Endothelial cell of umbilical vein (primary cell): ENCODE data around the gene OPCML. TPM values are rescaled to one million over a fixed set of nuclear protein-coding genes. Genes with fewer than 3 reads are reported as not detected.

Experiments
- BruUV-seq: library from RNA; stranded (reverse); fragments of 400-500 nt; replicated peaks from 2 replicates; lab custom pipeline; 2021; lab: Mats Ljungman, UMichigan
- CTCF ChIA-PET: fragments of 300-600, 350-600 bp; sonication (Branson Sonifier 250); formaldehyde crosslinking; loops from one replicate; lab custom pipeline; 2021; ENCODE audit warnings: antibody characterized with exemption, inconsistent platforms; lab: Charles Lee
- POLR2A ChIA-PET: fragments of 300-600, 350-600 bp; sonication (Branson Sonifier 250); formaldehyde crosslinking; loops from one replicate; lab custom pipeline; 2021; ENCODE audit warnings: antibody characterized with exemption, inconsistent platforms; lab: Charles Lee
- DNase-seq: peaks from one replicate; pipeline ENCODE4 v3.0.0-alpha.2; 2011; ENCODE audit warnings: low read depth, low spot score
- FAIRE-seq: peaks from 2 replicates; lab custom pipeline; 2011; peaks lifted over from hg19 to GRCh38; lab: Jason Lieb, UNC
- H2AFZ ChIP-seq: 2 replicates; pipeline ENCODE4 v1.6.0; 2012; ENCODE audit warnings: low read depth, low read length, control low read depth, inconsistent platforms
- H3K27ac ChIP-seq: 2 replicates; pipeline ENCODE4 v1.5.1; 2011; ENCODE audit warnings: low read depth, mild to moderate bottlenecking, control low read depth, low read length, moderate library complexity; ENCODE audit not compliant: insufficient read depth
- H3K27me3 ChIP-seq, 2 experiments: 2 replicates each; pipeline versions ENCODE4 v1.6.0 to v1.6.1; 2011; ENCODE audit warnings: low read length in 2 of 2, mixed read lengths in 1 of 2; ENCODE audit not compliant: control insufficient read depth in 2 of 2, insufficient read depth in 2 of 2
- H3K36me3 ChIP-seq, 2 experiments: 2 replicates in 1 of 2; 3 replicates in 1 of 2; pipeline ENCODE4 v1.5.1; 2011; ENCODE audit warnings: low read length in 2 of 2, mild to moderate bottlenecking in 1 of 2, moderate library complexity in 1 of 2; ENCODE audit not compliant: control insufficient read depth in 2 of 2, insufficient read depth in 2 of 2; ENCODE audit errors: extremely low read depth in 1 of 2
- H3K4me1 ChIP-seq: 3 replicates; pipeline ENCODE4 v1.5.1; 2011; ENCODE audit warnings: mild to moderate bottlenecking, low read length; ENCODE audit not compliant: control insufficient read depth, insufficient read depth; ENCODE audit errors: extremely low read depth
- H3K4me2 ChIP-seq: 2 replicates; pipeline ENCODE4 v1.6.1; 2011; ENCODE audit warnings: low read length, control low read depth, mixed read lengths; ENCODE audit not compliant: insufficient read depth
- H3K4me3 ChIP-seq, 3 experiments: fragments of 200-600 bp in 1 of 3; sonication (generic), shearing (Covaris generic) in 1 of 3; replicated peaks in 1 of 3; 2 replicates each; pipeline ENCODE4 v1.5.1; 2011 to 2016; ENCODE audit warnings: control low read depth in 3 of 3, low read length in 3 of 3, mild to moderate bottlenecking in 2 of 3, inconsistent platforms in 1 of 3, low read depth in 1 of 3, moderate library complexity in 1 of 3; ENCODE audit not compliant: insufficient read depth in 1 of 3
- H3K79me2 ChIP-seq: 2 replicates; pipeline ENCODE4 v1.6.0; 2012; ENCODE audit warnings: low read length, inconsistent platforms; ENCODE audit not compliant: control insufficient read depth, insufficient read depth
- H3K9ac ChIP-seq: replicated peaks from 2 replicates; pipeline ENCODE3; 2011; ENCODE audit warnings: low read length, control low read depth; ENCODE audit not compliant: insufficient read depth; ENCODE audit errors: extremely low read depth
- H3K9me1 ChIP-seq: replicated peaks from 3 replicates; pipeline ENCODE4 v1.6.0; 2011; ENCODE audit warnings: mild to moderate bottlenecking, low read length; ENCODE audit not compliant: control insufficient read depth, insufficient read depth; ENCODE audit errors: extremely low read depth
- H3K9me3 ChIP-seq: replicated peaks from 2 replicates; pipeline ENCODE4 v1.5.1; 2012; ENCODE audit warnings: low read length, inconsistent platforms; ENCODE audit not compliant: control insufficient read depth, insufficient read depth
- H4K20me1 ChIP-seq: replicated peaks from 2 replicates; pipeline ENCODE3; 2011; ENCODE audit warnings: mild to moderate bottlenecking, low read length; ENCODE audit not compliant: control insufficient read depth, insufficient read depth; ENCODE audit errors: extremely low read depth
- CTCF ChIP-seq, 2 donors: IDR thresholded peaks; 1 replicate in 1 of 2; 2 replicates in 1 of 2; pipeline ENCODE4 v1.5.1; 2011; ENCODE audit warnings: low read length in 2 of 2, mild to moderate bottlenecking in 2 of 2, moderate library complexity in 2 of 2, control low read depth in 1 of 2, inconsistent platforms in 1 of 2, low read depth in 1 of 2; ENCODE audit not compliant: insufficient read depth in 1 of 2; ENCODE audit errors: extremely low read depth in 1 of 2
- EZH2 ChIP-seq: IDR thresholded peaks from 2 replicates; pipeline ENCODE4 v1.6.1; 2012; ENCODE audit warnings: borderline replicate concordance, low read depth, mild to moderate bottlenecking, moderate library complexity, low read length, inconsistent platforms; ENCODE audit not compliant: severe bottlenecking
- FOS ChIP-seq: IDR thresholded peaks from 2 replicates; pipeline ENCODE4 v1.6.1; 2011; ENCODE audit warnings: mild to moderate bottlenecking, low read length, moderate library complexity, borderline replicate concordance; ENCODE audit not compliant: insufficient read depth
- GATA2 ChIP-seq: IDR thresholded peaks from 2 replicates; pipeline ENCODE4 v1.7.0; 2011; ENCODE audit warnings: low read depth, mild to moderate bottlenecking, moderate library complexity, mixed read lengths, low read length; ENCODE audit not compliant: insufficient read length, insufficient read depth
- JUN ChIP-seq: IDR thresholded peaks from 2 replicates; pipeline ENCODE4 v1.6.1; 2011; ENCODE audit warnings: borderline replicate concordance, low read depth; ENCODE audit not compliant: insufficient read length, insufficient read depth
- MAX ChIP-seq: IDR thresholded peaks from 2 replicates; pipeline ENCODE4 v1.6.1; 2011; ENCODE audit not compliant: insufficient read depth, insufficient read length
- MYC ChIP-seq: IDR thresholded peaks from one replicate; pipeline ENCODE4 v1.6.1; 2011; ENCODE audit warnings: mild to moderate bottlenecking, low read depth, low read length
- POLR2A ChIP-seq: IDR thresholded peaks from 2 replicates; pipeline ENCODE4 v1.6.1; 2012; ENCODE audit warnings: low read depth, mild to moderate bottlenecking, control low read depth, low read length
- POLR2AphosphoS5 ChIP-seq: IDR thresholded peaks from 2 replicates; pipeline ENCODE4 v1.6.1; 2012; ENCODE audit warnings: low read depth, mild to moderate bottlenecking, control low read depth, low read length, moderate library complexity; ENCODE audit not compliant: insufficient read depth
- dilution Hi-C: fragments of 300-500 bp; cut with MboI; formaldehyde crosslinking; loops from one replicate; pipeline ENCODE4 v1.15.0; 2019; ENCODE audit warnings: low sequenced_read_pairs; ENCODE audit not compliant: extremely low pct_ligation_motif_present
- intact Hi-C: fragments of 100-400 bp; cut with micrococcal nuclease; formaldehyde crosslinking; loops from one replicate; pipeline ENCODE4 v1.10.0; 2022
- polyA plus RNA-seq, 4 experiments: library from polyadenylated mRNA; depleted of rRNA in 3 of 4; stranded (reverse) in 3 of 4; unstranded in 1 of 4; fragments of >200 nt; gene quantifications; 2 replicates each; pipeline versions ENCODE4 v1.2.1 to v1.2.3, GENCODE V29; 2011 to 2012; ENCODE audit warnings: missing spikeins in 1 of 4
- total RNA-seq: library from RNA; stranded (reverse); gene quantifications from 2 replicates; pipeline ENCODE4 v1.2.3, GENCODE V29; 2021

OPCML gene
- total and polyA plus RNA-seq, 2 donors (not counting 3 experiments of a cell fraction or from before 2014, with no cell fraction given) = not detected

GRCh38 chr11:133137939-133138338 lies 394.4 kb downstream of the OPCML start:
- DNase-seq = no peak
- TF ChIP-seq GATA2 = no peak
- TF ChIP-seq POLR2A = no peak
- no peak for TF ChIP-seq MAX
- no peak for TF ChIP-seq EZH2
- H3K36me3 ChIP-seq = no peaks in the 10 kb centered on the region
- H3K9me1 ChIP-seq = no peaks in the 10 kb centered on the region
- no peaks in the 10 kb centered on the region for H3K4me1 ChIP-seq
- no peak overlapping the region for H3K4me3 ChIP-seq
- H3K27me3 ChIP-seq = no peaks in the 10 kb centered on the region
- no peaks in the 10 kb centered on the region for H4K20me1 ChIP-seq
- no TSS peak for BruUV-seq
- H3K27ac ChIP-seq = no peak overlapping the region
- no peak for FAIRE-seq
- CTCF ChIA-PET = no interaction called here
- H3K4me2 ChIP-seq = no peak overlapping the region
- no peaks in the 10 kb centered on the region for H3K79me2 ChIP-seq
- intact Hi-C loops (no loop called here), dilution Hi-C loops (no loop called here)
- H3K9me3 ChIP-seq = no peaks in the 10 kb centered on the region
- H3K9ac ChIP-seq = no peak overlapping the region
- no peak overlapping the region for H2AFZ ChIP-seq
- POLR2A ChIA-PET = no interaction called here

- no peak overlapping the region for H3K9ac ChIP-seq
- H3K4me2 ChIP-seq = no peak overlapping the region
- H3K9me3 ChIP-seq = no peaks in the 10 kb centered on the region
- CTCF ChIA-PET = no interaction called here
- POLR2A ChIA-PET = no interaction called here
- TF ChIP-seq EZH2 = no peak
- no peak for TF ChIP-seq MYC
- TF ChIP-seq POLR2AphosphoS5 = no peak
- no peak for TF ChIP-seq MAX
- TF ChIP-seq FOS = no peak
- TF ChIP-seq JUN = no peak
- TF ChIP-seq GATA2 = no peak
- TF ChIP-seq POLR2A = no peak
- TF ChIP-seq CTCF (IDR thresholded peaks at IDR 0.05; ENCODE audit: extremely low read depth in 1 of 2, insufficient read depth in 1 of 2, low read depth in 1 of 2, low read length in 2 of 2) = no peak
- no peak overlapping the region for H3K27ac ChIP-seq
- FAIRE-seq = no peak
- intact Hi-C loops = no loop called here
- H3K79me2 ChIP-seq = no peaks in the 10 kb centered on the region
- no peaks in the 10 kb centered on the region for H3K4me1 ChIP-seq
- DNase-seq = no peak
- BruUV-seq = no TSS peak
- H4K20me1 ChIP-seq = no peaks in the 10 kb centered on the region
- no peaks in the 10 kb centered on the region for H3K36me3 ChIP-seq
- H2AFZ ChIP-seq = no peak overlapping the region
- dilution Hi-C loops = no loop called here
- no peaks in the 10 kb centered on the region for H3K27me3 ChIP-seq
- H3K4me3 ChIP-seq = no peak overlapping the region
- H3K9me1 ChIP-seq = no peaks in the 10 kb centered on the region
Observed at GRCh38 chr11:133137270-133137669, 395.0 kb downstream of the OPCML start.
